GM12891 (cell line): ENCODE results near the gene SPR.

Experiments used
- POLR2A ChIP-seq: IDR thresholded peaks from 2 replicates; pipeline ENCODE4 v1.6.1; 2011; ENCODE audit warnings: low read depth, low read length, control low read depth
- TAF1 ChIP-seq: IDR thresholded peaks from 2 replicates; pipeline ENCODE4 v1.6.1; 2011; ENCODE audit warnings: low read depth, low read length, control low read depth

DNA sequence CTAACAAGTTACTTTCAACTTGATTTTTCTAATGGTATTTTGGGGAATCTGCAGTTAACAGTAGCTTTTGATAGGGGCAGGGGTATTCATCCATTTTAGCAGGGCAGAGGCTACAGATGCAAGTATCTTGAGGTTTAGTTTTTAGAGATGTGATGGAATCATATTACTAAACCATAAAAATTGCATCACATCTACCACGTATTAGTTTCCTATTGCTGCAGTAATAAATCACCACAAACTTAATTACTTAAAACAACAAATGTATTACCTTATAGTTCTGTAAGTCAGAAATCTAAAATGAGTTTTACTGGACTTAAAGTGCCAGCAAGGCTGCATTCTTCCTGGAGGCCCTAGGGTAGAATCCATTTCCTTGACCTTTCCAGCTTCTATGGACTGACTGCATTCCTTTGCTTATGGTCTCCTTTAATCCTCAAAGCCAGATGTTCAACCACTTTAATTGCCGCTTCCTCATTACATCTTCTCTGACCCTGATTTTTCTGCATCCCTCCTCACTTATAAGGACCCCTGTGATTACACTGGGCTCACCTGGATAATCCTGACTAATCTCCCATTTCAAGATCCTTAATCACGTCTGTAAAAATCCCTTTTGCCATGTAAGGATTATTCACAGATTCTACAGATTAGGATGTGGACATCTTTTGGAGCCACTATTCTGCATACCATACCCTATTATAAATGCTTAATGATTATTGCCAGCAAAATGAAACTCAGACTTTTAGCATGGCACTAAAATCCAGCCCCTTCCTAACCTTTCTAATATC lies 39.5 kb upstream of the SPR start:
- TF ChIP-seq POLR2A, result no peak
- TF ChIP-seq TAF1, result no peak
